HG03521 (cell line): ENCODE measurements around the gene TECTB.

Experiments
- ATAC-seq: cut with Tn5 transposase; IDR thresholded peaks from one replicate; pipeline ENCODE4 v1.9.1; 2021; ENCODE audit warnings: mild to moderate bottlenecking, moderate library complexity; ENCODE audit not compliant: unreplicated experiment

Gene TECTB

DNA sequence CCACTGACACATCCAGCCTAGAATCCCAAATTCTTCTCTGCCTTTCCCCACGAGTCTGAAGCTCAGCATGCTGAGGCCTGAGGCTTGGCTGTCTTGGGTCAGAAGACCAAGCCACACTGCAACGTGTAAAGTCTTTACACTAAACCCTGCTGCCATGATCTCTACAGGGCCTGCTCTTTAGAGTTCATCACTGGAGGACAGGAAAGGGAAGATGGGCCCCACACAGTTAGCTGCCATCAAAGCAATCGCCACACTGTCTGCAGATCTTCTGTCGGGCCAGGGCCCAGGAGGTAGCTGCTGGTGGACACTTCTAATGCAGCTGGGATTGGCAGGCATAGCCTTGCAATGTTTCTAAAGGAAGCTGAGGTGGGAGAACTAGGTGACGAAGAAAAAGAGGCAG lies 8.4 kb upstream of the TECTB start:
- no peak for ATAC-seq

DNA sequence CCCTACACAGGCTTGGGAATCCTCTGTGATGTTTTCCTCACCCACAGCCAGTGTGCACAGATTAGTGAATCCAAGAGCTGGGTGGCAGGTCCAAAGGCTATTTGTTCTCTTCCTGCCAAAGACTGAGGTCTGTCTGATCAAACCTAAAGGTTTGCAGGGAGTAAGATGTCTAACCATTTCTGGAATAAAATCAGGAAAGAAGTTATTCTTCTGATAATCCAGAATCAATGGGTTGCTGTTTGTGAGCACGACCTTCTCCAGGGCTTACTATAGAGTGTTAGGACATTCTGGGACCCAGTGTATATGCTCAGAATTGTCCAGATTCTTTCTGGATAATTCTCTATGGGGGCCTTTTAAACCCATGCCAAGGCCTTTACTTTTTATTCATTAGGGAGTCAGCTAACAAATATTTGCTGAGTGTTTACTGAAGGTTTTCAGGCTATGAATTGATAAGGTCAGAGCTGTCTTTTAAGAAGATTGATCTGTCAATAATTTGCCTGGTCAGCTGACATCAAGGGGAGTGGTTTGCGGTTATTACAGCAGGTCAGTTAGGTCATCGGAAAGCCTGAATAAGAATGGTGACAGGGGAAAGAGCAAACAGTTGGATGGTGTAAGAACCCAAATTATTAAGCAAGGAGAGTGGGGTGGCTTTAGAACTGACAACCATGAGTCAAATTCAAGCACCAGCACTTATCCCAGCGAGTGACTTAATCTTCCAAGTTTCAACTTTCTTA lies 7.5 kb upstream of the TECTB start:
- no peak for ATAC-seq

DNA sequence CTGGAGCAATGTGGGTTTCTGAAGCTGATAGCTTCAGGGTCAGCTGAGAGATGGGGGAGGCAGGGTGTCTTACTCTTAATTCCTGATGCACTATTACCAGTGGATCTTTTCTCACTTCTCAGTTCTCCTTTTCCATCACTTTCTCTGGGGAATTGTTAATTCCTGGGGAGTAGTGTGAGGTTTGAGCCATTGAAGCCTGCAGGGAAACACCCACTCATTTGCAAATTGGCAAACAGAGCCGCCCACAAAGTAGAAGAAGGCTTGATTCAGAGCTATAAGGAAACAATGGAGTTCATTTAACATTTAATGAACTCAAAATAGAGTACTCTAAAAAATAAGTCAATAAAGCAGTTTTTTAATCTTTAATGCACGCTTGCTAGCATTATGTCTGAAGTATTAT lies 4.3 kb upstream of the TECTB start:
- ATAC-seq, result no peak

DNA sequence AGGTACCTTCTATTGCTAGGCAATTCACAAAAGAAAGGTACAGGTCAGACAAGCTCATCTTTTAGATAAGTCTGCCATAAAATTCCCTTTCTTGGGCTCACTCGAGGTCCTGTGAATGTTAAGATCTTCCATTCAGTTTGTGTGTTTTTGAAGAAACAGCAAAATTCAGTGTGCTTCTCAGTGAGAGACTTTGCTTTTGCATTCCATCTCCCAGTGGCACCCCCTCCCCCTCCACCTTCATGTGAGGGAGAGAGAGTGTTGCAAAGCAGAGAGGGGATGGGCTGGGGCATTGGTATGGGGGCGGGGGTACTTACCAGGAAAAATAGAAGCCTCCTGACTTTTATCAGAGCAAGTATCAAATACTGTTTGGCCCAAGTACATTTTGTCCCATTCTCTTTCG lies 3.8 kb upstream of the TECTB start:
- no peak for ATAC-seq

DNA sequence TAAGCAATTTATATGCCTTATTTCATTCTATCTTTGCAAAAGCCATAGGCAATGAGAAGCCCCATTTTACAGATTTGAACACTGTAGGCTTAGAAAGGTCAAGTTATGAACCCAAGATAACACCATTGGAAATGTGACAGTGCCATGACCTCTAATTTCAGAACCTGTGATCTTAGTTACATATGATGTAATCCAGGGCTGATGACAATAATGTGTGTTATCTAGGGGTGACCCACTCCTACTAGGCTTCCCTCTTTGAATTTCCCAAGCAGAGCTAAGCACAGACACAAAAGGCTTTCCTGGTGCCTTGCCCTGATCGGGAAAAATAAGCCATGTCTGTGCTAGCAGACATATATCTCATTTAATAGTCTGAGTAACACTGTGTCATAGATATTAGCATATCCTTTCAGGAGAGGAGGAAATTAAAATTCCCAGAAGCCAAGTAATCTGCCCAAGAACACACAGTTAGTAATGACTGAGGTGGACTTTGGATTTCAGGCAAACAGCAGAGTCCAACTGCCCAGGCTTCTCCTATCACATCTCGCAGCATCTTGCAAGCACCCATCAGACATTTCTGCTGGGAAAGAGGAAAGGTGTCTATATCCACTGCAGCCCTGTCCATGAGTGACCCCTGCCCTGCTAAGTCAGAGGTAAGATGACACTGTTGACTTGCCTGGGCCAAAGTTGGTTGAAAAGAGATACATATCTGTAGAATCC lies 2.8 kb upstream of the TECTB start:
- no peak for ATAC-seq

DNA sequence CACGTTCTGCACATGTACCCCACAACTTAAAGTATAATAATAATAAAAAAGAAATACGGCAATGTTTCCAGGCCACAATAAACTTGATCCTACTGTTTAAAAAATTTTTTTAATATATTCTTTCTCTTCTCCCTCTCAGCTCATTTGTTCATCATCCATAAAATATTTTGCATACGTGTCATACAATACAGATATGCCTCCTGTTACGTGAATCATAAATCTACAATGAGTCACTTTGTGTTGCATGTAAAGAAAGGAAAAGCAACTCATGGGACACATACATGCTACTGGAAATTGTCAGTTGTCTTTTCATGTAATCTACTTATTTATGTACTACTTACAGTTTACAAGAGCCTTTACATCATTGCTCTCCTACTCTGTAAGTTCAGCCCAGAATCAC lies 1.1 kb upstream of the TECTB start:
- ATAC-seq, result no peak

DNA sequence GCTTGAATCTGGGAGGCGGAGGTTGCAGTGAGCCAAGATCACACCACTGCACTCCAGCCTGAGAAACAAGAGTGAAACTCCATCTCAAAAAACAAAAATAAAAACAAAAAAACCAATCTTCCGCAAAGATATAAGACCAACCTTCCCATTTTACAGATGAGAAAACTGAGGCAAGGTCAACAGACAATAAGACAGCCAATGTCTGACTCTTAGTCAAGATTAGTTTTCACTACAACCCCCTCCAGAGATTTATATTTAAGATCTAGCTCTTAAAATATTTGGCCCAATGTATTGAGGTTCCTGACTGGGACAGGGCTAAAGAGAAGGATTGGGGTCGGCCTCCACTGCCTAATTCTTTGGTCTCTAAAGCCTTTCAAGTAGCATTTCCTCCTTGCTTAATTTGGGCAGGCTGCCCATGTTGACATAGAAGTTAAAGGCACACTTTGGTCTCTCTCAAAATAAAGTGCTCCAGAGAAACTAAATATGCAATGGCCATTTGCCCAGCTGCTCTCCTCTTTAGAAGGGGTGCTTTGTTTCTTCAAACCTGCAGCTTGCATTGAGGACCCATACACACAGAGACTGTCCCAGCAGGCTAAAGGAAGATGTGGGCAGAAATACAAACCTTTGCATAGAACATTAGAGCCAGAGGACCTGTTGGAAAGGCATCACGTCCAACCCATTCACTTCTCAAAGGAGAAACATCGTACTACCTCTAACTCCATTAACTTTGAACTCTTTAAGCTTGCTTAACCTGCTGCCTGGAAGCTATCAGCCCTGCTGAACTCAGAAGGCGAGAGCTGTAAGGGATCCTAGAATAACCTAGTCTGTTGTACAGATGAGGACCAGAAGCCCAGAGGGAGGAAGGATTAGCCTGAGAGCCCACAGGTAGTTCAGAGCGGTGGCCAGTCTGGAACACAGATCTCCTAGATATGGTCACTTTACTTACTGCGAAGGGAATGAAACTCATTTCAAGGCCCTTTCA lies 3.9 kb downstream of the TECTB start:
- no peak for ATAC-seq

DNA sequence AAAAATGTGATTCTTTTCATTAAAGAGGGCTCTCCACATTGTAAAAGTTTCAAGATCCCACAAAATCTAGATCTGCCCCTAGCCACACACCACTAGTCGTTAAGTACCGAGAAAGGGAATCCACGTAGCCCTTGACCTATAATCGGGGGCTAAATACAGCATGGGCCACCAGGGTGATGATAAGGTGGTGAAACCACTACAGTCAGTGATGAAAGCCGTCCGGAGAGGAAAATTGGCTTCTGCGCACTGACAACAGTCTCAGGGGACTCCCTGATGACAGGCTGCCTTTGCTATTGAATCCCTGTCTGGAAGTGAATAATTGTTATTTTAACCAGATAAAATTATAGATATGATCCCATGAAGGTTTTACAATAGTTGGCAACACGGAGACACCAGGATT lies 4.6 kb downstream of the TECTB start:
- ATAC-seq, result no peak

DNA sequence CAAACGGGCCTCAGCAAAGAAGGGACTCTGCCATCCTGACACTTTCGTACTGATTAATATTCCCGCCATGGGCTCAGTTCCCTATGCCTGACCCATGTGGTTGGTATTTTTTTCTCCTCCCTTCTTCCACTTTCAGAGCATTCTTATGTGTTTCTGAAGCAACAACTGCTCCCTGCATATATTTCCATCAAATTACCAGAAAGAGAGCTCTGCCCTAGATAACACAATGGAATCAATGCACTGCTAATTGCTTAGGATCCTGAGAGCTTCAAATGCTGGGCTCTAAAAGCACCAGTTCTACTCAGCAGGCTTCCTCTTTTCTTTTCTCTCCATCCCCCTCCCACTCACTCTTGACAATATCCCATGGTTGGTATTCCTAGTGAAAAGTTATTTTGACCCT lies 5.3 kb downstream of the TECTB start:
- ATAC-seq, result no peak

DNA sequence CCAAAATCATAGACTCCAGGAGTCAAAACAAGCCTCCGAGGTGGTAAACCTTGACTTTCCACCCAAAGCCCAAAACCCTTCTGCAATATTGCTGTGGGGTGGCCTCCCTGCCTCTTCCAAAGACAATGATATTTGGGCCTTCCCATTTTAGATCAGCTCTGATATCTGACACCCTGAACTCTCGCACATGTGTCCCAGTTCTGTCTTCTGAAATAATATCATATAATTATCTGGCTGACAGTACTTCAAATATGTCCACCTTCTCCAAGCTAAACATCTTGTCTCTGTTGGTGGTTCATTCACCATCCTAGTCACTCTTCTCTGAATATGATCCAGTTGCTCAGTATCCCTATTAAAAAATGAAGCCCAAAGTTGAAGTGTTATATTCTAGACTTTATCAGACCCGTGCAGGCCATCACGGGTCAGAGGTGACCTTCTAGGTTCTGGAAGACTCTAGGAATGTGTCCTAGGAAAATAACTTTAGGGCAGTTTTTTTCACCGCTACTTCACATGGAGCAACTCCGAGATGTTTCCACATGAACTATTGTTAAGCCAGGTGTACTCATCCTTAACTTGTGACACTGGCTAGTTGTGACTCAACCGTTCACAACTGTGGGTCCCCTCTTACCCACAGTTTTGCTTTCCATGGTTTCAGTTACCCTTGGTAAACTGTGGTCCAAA lies 6.3 kb downstream of the TECTB start:
- ATAC-seq, result no peak

DNA sequence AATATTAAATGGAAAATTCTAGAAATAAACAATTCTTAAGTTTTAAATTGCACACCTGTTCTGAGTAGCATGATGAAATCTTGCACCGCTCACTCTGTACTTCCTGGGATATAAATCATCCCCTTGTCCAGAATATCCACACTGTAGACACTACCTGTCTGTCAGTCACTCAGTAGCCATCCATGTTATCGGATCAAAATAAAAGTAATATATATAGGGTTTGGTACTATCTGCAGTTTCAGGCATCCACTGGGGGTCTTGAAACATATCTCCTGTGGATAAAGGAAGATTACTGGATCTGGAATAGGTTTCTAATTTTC lies 6.8 kb downstream of the TECTB start:
- ATAC-seq, result no peak

DNA sequence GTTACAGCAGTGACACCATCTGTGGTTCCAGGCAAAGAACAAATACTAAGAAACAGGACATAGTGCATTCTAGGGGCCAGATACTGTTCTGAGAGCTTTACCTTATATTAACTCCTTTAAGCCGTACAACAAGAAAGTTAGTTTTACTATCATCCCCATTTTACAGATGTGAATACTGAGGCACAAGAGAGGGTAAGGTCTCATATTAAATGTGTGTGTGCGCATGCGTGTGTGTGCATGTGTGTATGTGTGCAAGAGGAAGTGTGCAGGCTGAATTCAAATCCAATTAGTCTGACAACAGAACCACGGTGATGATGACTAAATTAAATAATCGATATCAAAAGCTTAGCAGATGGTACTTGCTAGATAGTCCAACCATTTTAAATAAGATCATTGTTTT lies 11.0 kb downstream of the TECTB start:
- no peak for ATAC-seq

DNA sequence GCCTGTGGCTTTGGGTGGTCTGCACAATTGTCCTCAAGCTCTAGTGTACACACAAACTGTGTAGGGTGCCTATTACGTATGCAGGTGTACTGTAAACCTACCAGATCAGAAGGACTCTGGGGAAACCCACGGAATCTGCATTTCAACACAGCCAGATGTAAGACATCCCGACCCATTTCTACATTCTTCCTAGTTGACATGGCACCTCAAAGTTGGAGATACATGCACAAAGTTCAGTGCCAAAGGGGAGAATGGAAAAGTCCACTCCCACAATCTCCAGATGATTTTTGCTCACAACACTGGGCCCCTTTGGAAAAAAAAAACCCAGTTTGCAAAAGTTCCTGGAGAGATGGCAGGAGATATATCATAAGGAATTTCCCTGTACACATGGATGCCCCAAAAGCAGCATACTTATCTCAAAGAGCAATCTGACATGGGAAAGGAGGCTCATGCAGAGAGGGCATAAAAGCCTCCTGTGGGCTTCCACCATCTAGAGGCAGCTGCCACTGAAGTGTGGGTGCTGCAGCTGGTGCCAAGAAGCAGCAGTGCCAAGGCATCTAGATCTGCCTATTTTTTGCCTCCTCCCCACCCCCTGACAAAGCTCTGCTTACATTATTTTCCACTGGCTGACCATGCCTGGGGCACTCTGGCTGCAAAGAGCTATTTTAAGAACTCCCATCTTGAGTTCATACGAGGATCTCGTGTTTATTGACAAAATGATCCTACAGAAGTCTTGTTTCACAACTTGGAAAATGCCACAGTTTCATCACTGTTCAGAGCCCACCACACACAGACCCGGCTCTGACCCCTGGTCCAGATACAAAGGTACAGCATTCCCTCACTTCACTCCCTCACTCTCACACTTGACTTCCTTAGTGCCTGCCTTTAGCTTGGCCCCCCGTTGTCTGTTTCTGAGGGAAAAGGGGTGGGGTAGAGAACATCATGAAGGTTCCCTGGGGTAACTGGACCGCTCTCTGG lies 12.9 kb downstream of the TECTB start:
- no peak for ATAC-seq

DNA sequence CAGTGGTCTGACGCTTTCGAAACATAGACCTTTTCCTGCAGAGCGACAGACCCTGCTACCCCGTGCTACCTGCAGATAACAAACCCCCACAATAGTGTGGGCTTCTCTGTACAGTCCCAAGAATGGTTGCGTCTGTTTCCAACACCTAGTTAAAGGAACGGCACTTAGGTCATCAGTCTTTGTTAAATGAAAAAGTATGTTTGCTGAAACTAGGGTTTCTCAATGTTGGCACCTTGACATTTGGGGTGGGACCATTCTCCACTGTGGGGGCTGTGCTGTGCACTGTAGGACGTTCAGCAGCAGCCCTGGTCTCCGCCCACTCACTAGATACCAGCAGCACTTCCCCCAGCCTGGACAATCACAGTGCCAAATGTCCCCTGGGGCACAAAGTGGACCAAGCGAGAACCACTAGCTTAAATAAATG lies 13.7 kb downstream of the TECTB start:
- ATAC-seq, result no peak

DNA sequence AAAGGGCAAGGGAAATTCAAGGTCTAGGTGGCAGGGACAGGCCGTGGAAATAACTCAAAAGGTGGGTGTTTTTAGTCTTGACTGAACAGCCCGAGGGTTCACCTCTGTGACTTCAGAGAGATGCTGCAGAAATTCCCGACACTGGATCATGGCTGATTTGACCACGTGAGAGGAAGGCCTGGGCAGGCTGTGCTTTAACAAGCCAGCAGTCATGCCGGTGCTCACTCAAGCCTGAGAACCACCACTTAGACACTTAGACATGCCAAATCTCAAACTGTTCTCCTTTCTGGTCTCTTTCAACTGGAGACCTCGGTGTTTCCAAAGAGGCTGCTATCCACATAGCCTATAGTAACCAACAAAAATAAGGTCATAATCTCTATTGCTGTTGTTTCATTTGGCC lies 15.4 kb downstream of the TECTB start:
- no peak for ATAC-seq

DNA sequence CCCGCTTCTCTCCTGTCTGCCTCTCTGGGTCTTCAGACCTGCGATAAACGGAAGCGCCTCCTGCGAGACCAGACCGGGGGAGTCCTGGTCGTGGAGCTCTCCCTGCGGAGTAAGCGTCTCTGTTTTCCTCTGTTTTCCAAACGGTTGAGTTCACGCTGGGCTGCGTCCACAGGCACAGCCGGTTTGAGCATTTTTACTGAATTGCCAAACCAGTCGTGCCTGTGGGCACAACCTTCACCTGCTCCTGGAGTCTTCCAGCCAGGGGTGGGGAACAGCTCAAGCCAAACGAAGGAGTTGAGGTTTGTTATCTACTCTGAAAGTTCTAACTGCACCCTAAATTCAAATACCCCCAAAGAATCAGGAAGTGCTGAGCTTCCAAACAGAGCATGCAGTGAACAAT lies 16.3 kb downstream of the TECTB start:
- ATAC-seq, result no peak

DNA sequence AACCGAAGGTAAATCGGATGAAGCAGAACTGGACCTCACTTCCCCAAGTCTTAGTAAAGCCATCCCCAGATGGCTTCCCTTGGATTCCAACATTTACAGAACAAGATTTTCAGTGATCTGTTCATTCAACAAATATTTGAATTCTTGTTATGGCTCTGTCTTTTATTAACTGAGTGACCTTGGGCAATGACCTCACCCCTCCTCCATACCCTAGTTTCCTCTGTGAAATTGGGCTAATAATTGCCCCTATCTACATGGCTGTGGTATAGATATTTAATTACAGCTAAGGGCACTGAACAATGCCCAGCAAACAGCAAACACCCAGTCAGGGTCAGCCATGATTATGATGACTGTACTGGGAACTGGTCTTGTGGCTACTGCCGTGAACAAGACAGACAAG lies 19.1 kb downstream of the TECTB start:
- ATAC-seq, result no peak

DNA sequence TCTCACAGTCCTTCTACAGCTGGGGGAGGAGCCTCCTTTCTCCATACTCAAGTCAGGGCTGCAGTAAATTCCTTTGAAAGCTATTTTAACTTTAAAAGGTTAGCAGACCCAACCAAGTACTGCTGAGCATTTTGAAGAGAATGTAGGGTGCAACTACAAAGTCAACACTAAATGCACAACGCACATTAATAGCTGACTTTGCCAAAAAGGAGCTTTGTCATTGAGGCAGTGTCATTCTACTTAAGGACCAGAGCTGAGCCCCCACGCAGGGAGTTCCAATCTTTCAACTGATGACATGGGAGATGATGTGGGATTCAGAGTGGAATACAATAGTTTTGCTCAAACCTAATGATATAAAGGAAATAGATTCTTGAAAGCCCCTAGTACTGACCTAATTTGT lies 20.3 kb downstream of the TECTB start:
- ATAC-seq, result no peak

DNA sequence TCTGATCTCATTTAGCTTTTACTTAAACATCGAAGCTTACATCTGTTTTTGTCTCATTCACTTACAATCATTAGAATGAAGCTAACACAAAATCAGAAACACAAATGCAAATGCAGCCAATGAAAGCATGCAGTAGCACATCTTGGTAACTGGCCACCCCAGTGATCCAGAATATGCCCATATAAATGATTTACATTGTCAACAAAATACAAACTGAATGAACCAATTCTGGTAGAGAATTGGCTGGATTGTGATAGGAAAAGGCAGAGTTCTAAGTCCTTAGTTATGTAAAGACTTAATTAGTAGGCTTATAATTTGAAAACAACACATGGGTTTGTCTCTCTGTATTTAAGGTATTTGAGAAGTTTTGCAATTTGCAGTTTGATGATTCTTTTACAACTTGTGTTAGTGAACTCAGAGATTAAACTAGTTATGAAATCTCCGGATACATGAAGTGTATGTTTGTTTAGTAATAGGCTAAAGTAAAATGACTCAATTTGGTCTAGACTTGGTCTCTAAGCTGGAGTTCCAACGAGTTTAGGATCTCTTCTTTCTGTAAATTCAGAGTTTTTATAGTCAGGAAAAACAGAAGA lies 21.2 kb downstream of the TECTB start:
- ATAC-seq, result no peak
